HCT116 (cell line): ENCODE data around the gene RHOBTB1. TPM values are rescaled to one million over a fixed set of nuclear protein-coding genes. Genes with fewer than 3 reads are reported as not detected.
"Not testable (repeated sequence)": the region's sequence is repeated elsewhere in the genome, so short reads cannot be mapped to it uniquely, and the experiment has no call there.

Source experiments
- ATAC-seq: fragments of 200-7000 bp; cut with Tn5 transposase; 2 replicates; pipeline ENCODE4 v1.9.1; 2020; ENCODE audit warnings: mild to moderate bottlenecking, moderate library complexity
- BruUV-seq: library from RNA; stranded (reverse); fragments of 400-500 nt; replicated peaks from 2 replicates; lab custom pipeline; 2021; lab: Mats Ljungman, UMichigan
- CTCF ChIA-PET: fragments of 300-600 bp; sonication (Branson Sonifier 250); formaldehyde crosslinking; loops from one replicate; lab custom pipeline; 2021; ENCODE audit warnings: antibody characterized with exemption; lab: Charles Lee
- POLR2A ChIA-PET: fragments of 300-600, 350-600 bp; sonication (Branson Sonifier 250); formaldehyde crosslinking; loops from one replicate; lab custom pipeline; 2021; ENCODE audit warnings: antibody characterized with exemption; lab: Charles Lee
- RAD21 ChIA-PET, 2 experiments: fragments of 300-600 bp; sonication (Branson Sonifier 250); formaldehyde crosslinking; loops; one replicate each; lab custom pipeline; 2023; ENCODE audit warnings: low total read pairs in 2 of 2; ENCODE audit not compliant: uncharacterized antibody in 2 of 2, unreplicated experiment in 2 of 2, low non-redundant PET in 1 of 2; lab: Charles Lee
- DNase-seq: peaks from one replicate; pipeline ENCODE4 v3.0.0-alpha.2; 2010; ENCODE audit warnings: low read depth, low spot score
- H2AFZ ChIP-seq: fragments of 200-600 bp; shearing (Covaris generic), sonication (generic); 2 replicates; pipeline ENCODE4 v1.6.1; 2017; ENCODE audit warnings: low read depth, mixed run types, mixed read lengths, antibody characterized with exemption, low read length; ENCODE audit not compliant: poor library complexity, severe bottlenecking
- H3K27ac ChIP-seq: 2 replicates; pipeline ENCODE4 v1.5.1; 2012; ENCODE audit warnings: low read depth, low read length
- H3K27me3 ChIP-seq: fragments of 200-600 bp; sonication (generic); 2 replicates; pipeline ENCODE4 v1.6.1; 2016; ENCODE audit warnings: mixed run types, low read length, mixed read lengths; ENCODE audit not compliant: insufficient read depth
- H3K36me3 ChIP-seq, 2 experiments: fragments of 200-500 bp in 1 of 2; fragments of 200-600 bp in 1 of 2; sonication (Bioruptor generic) in 1 of 2; sonication (generic) in 1 of 2; 2 replicates each; pipeline versions ENCODE4 v1.5.1 to v1.6.1; 2014 to 2016; ENCODE audit warnings: low read length in 2 of 2, inconsistent platforms in 1 of 2, mixed read lengths in 1 of 2, mixed run types in 1 of 2; ENCODE audit not compliant: insufficient read depth in 2 of 2, control insufficient read depth in 1 of 2
- H3K4me1 ChIP-seq, 2 experiments: fragments of 200-600 bp in 1 of 2; sonication (generic) in 1 of 2; 2 replicates each; pipeline versions ENCODE4 v1.5.1 to v1.6.1; 2012 to 2017; ENCODE audit warnings: low read length in 2 of 2, inconsistent platforms in 1 of 2, mild to moderate bottlenecking in 1 of 2, mixed read lengths in 1 of 2, mixed run types in 1 of 2, moderate library complexity in 1 of 2; ENCODE audit not compliant: insufficient read depth in 2 of 2, control insufficient read depth in 1 of 2
- H3K4me2 ChIP-seq: fragments of 200-600 bp; sonication (generic); 2 replicates; pipeline ENCODE4 v1.6.1; 2017; ENCODE audit warnings: mixed run types, low read length, mixed read lengths
- H3K4me3 ChIP-seq, 2 experiments: fragments of 200-600 bp in 1 of 2; sonication (generic) in 1 of 2; replicated peaks in 1 of 2; 2 replicates each; pipeline ENCODE4 v1.5.1; 2011 to 2016; ENCODE audit warnings: low read length in 2 of 2, control low read depth in 1 of 2, low read depth in 1 of 2, mild to moderate bottlenecking in 1 of 2, mixed read lengths in 1 of 2, mixed run types in 1 of 2
- H3K79me2 ChIP-seq: fragments of 200-600 bp; sonication (generic); 2 replicates; pipeline ENCODE4 v1.6.1; 2017; ENCODE audit warnings: mild to moderate bottlenecking, mixed run types, low read length, moderate library complexity, mixed read lengths; ENCODE audit not compliant: insufficient read depth
- H3K9ac ChIP-seq: fragments of 200-600 bp; sonication (generic); 2 replicates; pipeline ENCODE4 v1.6.1; 2016; ENCODE audit warnings: low read length, mixed read lengths
- H3K9me2 ChIP-seq: fragments of 200-600 bp; sonication (generic), shearing (Covaris generic); 2 replicates; pipeline ENCODE4 v1.6.1; 2017; ENCODE audit warnings: mixed run types, mild to moderate bottlenecking, moderate library complexity; ENCODE audit not compliant: insufficient read depth
- H3K9me3 ChIP-seq, 2 experiments: fragments of 200-500 bp in 1 of 2; fragments of 200-600 bp in 1 of 2; sonication (Bioruptor generic) in 1 of 2; sonication (generic) in 1 of 2; 2 replicates each; pipeline ENCODE4 v1.6.1; 2014 to 2017; ENCODE audit warnings: low read length in 2 of 2, mixed read lengths in 2 of 2, inconsistent platforms in 1 of 2, low read depth in 1 of 2, mild to moderate bottlenecking in 1 of 2, mixed run types in 1 of 2, moderate library complexity in 1 of 2; ENCODE audit not compliant: control insufficient read depth in 1 of 2, insufficient read depth in 1 of 2
- H4K20me1 ChIP-seq: fragments of 200-600 bp; sonication (generic), shearing (Covaris generic); 2 replicates; pipeline ENCODE4 v1.6.1; 2017; ENCODE audit warnings: mixed run types, mild to moderate bottlenecking, moderate library complexity; ENCODE audit not compliant: insufficient read depth
- ATF3 ChIP-seq: IDR thresholded peaks from 2 replicates; pipeline ENCODE4 v1.6.1; 2012
- CBX3 ChIP-seq: IDR thresholded peaks from 2 replicates; pipeline ENCODE4 v1.6.1; 2012; ENCODE audit warnings: low read depth
- MAX ChIP-seq: IDR thresholded peaks from 2 replicates; pipeline ENCODE4 v1.6.1; 2012
- SRF ChIP-seq: IDR thresholded peaks from 2 replicates; pipeline ENCODE4 v1.6.1; 2012; ENCODE audit warnings: low read depth
- ZFX ChIP-seq: fragments of 450-650 bp; IDR thresholded peaks from 2 replicates; pipeline ENCODE4 v1.6.1; 2017
- intact Hi-C: fragments of 100-400 bp; cut with micrococcal nuclease; formaldehyde crosslinking; loops from 2 replicates; pipeline ENCODE4 v1.10.0; 2022
- total RNA-seq: library from RNA; stranded (reverse); gene quantifications from one replicate; pipeline ENCODE4 v1.2.1, GENCODE V29; 2021; ENCODE audit not compliant: unreplicated experiment

Gene RHOBTB1
- total RNA-seq, 1 experiment from 2014 or later = 1.6 TPM

- CTCF ChIA-PET = no interaction called here
- H3K4me3 ChIP-seq = no peak overlapping the region
- no peak overlapping the region for H3K9ac ChIP-seq
- no peaks in the 10 kb centered on the region for H3K36me3 ChIP-seq
- H3K79me2 ChIP-seq = no peaks in the 10 kb centered on the region
- no peak for DNase-seq
- BruUV-seq = no TSS peak
- H3K4me2 ChIP-seq = no peak overlapping the region
- POLR2A ChIA-PET = no interaction called here
- no peak for TF ChIP-seq SRF
- TF ChIP-seq, all 23 proteins: peak for 0
- Histone ChIP-seq H3K9me3 (no peaks in the 10 kb centered on the region), H3K27ac (no peak overlapping the region), H3K27me3 (no peaks in the 10 kb centered on the region), H2AFZ (no peak overlapping the region), H4K20me1 (no peaks in the 10 kb centered on the region), H3K4me1 (no peaks in the 10 kb centered on the region), H3K9me2 (no peaks in the 10 kb centered on the region)
- intact Hi-C loops = no loop called here
- ATAC-seq = no peak
- RAD21 ChIA-PET = no interaction called here
Observed at GRCh38 chr10:60907236-60907635, 36.7 kb downstream of the RHOBTB1 start.

GRCh38 chr10:60906825-60907224, 37.2 kb downstream of the RHOBTB1 start:
- H3K9me3 ChIP-seq, H3K36me3 ChIP-seq, H3K4me3 ChIP-seq, H3K4me2 ChIP-seq, POLR2A ChIA-PET, H3K9ac ChIP-seq, H3K27ac ChIP-seq, H3K79me2 ChIP-seq, H3K9me2 ChIP-seq, CTCF ChIA-PET, H2AFZ ChIP-seq, DNase-seq, H3K27me3 ChIP-seq, intact Hi-C loops, ATAC-seq, RAD21 ChIA-PET, H3K4me1 ChIP-seq, H4K20me1 ChIP-seq, BruUV-seq: not testable (repeated sequence)

GRCh38 chr10:60906411-60906810, 37.6 kb downstream of the RHOBTB1 start:
- H3K4me3 ChIP-seq = no peak overlapping the region
- DNase-seq = no peak
- no peak overlapping the region for H3K9ac ChIP-seq
- H3K27ac ChIP-seq = no peak overlapping the region
- no peak for TF ChIP-seq ZFX
- TF ChIP-seq SRF = no peak
- TF ChIP-seq MAX = no peak
- TF ChIP-seq CBX3 = no peak
- TF ChIP-seq ATF3 = no peak
- CTCF ChIA-PET = no interaction called here
- H3K4me1 ChIP-seq = no peaks in the 10 kb centered on the region
- BruUV-seq = no TSS peak
- H3K79me2 ChIP-seq = no peaks in the 10 kb centered on the region
- ATAC-seq = no peak
- H3K36me3 ChIP-seq = no peaks in the 10 kb centered on the region
- no peaks in the 10 kb centered on the region for H3K9me2 ChIP-seq
- H3K27me3 ChIP-seq = no peaks in the 10 kb centered on the region
- intact Hi-C loops = no loop called here
- no peak overlapping the region for H2AFZ ChIP-seq
- H3K4me2 ChIP-seq = no peak overlapping the region
- no peaks in the 10 kb centered on the region for H3K9me3 ChIP-seq
- POLR2A ChIA-PET = no interaction called here
- RAD21 ChIA-PET = no interaction called here
- H4K20me1 ChIP-seq = no peaks in the 10 kb centered on the region
